ENCODE data around the gene FBRS.
"Not testable (repeated sequence)": the region's sequence is repeated elsewhere in the genome, so short reads cannot be mapped to it uniquely, and the experiment has no call there.

The FBRS gene

GRCh38 chr16:30694926-30695693 is 36.9 kb downstream of the FBRS start:
- H3K9ac ChIP-seq (ENCODE audit: low read depth, low read length), result no peak overlapping the region
- no peaks in the 10 kb centered on the region for H3K9me3 ChIP-seq (ENCODE audit: insufficient read depth, low read depth, low read length)
- H3K27ac ChIP-seq (ENCODE audit: low read length), result no peak overlapping the region
- peaks cover 5% of the 10 kb centered on the region for H3K4me1 ChIP-seq (ENCODE audit: insufficient read depth, low read length)
- H3K27me3 ChIP-seq (ENCODE audit: insufficient read depth, low read length), result peaks cover 75% of the 10 kb centered on the region
- peaks cover 4% of the 10 kb centered on the region for H3K36me3 ChIP-seq (ENCODE audit: insufficient read depth, low read depth, low read length)
- H3K4me3 ChIP-seq (ENCODE audit: low read length), result no peak overlapping the region

GRCh38 chr16:30696646-30697045 is 38.4 kb downstream of the FBRS start:
- not testable (repeated sequence) for H3K9ac ChIP-seq (ENCODE audit: low read depth, low read length); H3K27ac ChIP-seq (ENCODE audit: low read length); H3K9me3 ChIP-seq (ENCODE audit: insufficient read depth, low read depth, low read length); H3K4me3 ChIP-seq (ENCODE audit: low read length); H3K4me1 ChIP-seq (ENCODE audit: insufficient read depth, low read length)
- H3K36me3 ChIP-seq (ENCODE audit: insufficient read depth, low read depth, low read length), result peaks cover 19% of the 10 kb centered on the region
- H3K27me3 ChIP-seq (ENCODE audit: insufficient read depth, low read length), result peaks cover 60% of the 10 kb centered on the region

GRCh38 chr16:30697264-30698138 is 39.3 kb downstream of the FBRS start:
- Histone ChIP-seq H3K27ac (ENCODE audit: low read length) (peak overlapping the region; percentile 95), H3K4me3 (ENCODE audit: low read length) (peak overlapping the region; percentile 90), H3K9ac (ENCODE audit: low read depth, low read length) (peak overlapping the region; percentile 99; the same call in 1 of the 2 replicates), H3K9me3 (ENCODE audit: insufficient read depth, low read depth, low read length) (no peaks in the 10 kb centered on the region), H3K27me3 (ENCODE audit: insufficient read depth, low read length) (peaks cover 51% of the 10 kb centered on the region), H3K36me3 (ENCODE audit: insufficient read depth, low read depth, low read length) (peaks cover 21% of the 10 kb centered on the region), H3K4me1 (ENCODE audit: insufficient read depth, low read length) (peaks cover 8% of the 10 kb centered on the region)

- Histone ChIP-seq H3K36me3 (ENCODE audit: insufficient read depth, low read depth, low read length) (peaks cover 25% of the 10 kb centered on the region), H3K9me3 (ENCODE audit: insufficient read depth, low read depth, low read length) (no peaks in the 10 kb centered on the region), H3K4me1 (ENCODE audit: insufficient read depth, low read length) (peaks cover 8% of the 10 kb centered on the region), H3K27me3 (ENCODE audit: insufficient read depth, low read length) (peaks cover 43% of the 10 kb centered on the region), H3K4me3 (ENCODE audit: low read length) (peak overlapping the region; percentile 90), H3K27ac (ENCODE audit: low read length) (peak overlapping the region; percentile 95), H3K9ac (ENCODE audit: low read depth, low read length) (peak overlapping the region; percentile 99)
Observed at GRCh38 chr16:30698139-30698815, 40.0 kb downstream of the FBRS start.

- peak within 1 kb of the TSS; percentile 90 for H3K4me3 ChIP-seq (ENCODE audit: low read length)
Observed at GRCh38 chr16:30698816-30699614, 40.8 kb downstream of the FBRS start, which contains the start of gene SRCAP. Gene SRCAP, plus strand, starts transcription at chr16:30699171. Its CDS starts 1,654 bp downstream, at chr16:30700825.

GRCh38 chr16:30699615-30700099 is 41.4 kb downstream of the FBRS start:
- Histone ChIP-seq H3K27me3 (ENCODE audit: insufficient read depth, low read length) (peaks cover 30% of the 10 kb centered on the region), H3K9ac (ENCODE audit: low read depth, low read length) (peak overlapping the region; percentile 99; the same call in 1 of the 2 replicates), H3K4me3 (ENCODE audit: low read length) (peak overlapping the region; percentile 90), H3K4me1 (ENCODE audit: insufficient read depth, low read length) (peaks cover 8% of the 10 kb centered on the region), H3K9me3 (ENCODE audit: insufficient read depth, low read depth, low read length) (no peaks in the 10 kb centered on the region), H3K36me3 (ENCODE audit: insufficient read depth, low read depth, low read length) (peaks cover 35% of the 10 kb centered on the region), H3K27ac (ENCODE audit: low read length) (no peak overlapping the region)

More at GRCh38 chr16:30698816-30699614, 40.8 kb downstream of the FBRS start, which contains the start of gene SRCAP:
- peak within 1 kb of the TSS; percentile 95 for H3K27ac ChIP-seq (ENCODE audit: low read length)
- H3K36me3 ChIP-seq (ENCODE audit: insufficient read depth, low read depth, low read length), result peaks cover 29% of the 10 kb centered on the region
- H3K4me1 ChIP-seq (ENCODE audit: insufficient read depth, low read length), result peaks cover 8% of the 10 kb centered on the region
- H3K9me3 ChIP-seq (ENCODE audit: insufficient read depth, low read depth, low read length), result no peaks in the 10 kb centered on the region
- peak within 1 kb of the TSS; percentile 99 for H3K9ac ChIP-seq (ENCODE audit: low read depth, low read length)
- H3K27me3 ChIP-seq (ENCODE audit: insufficient read depth, low read length), result peaks cover 36% of the 10 kb centered on the region

- Histone ChIP-seq H3K9ac (ENCODE audit: low read depth, low read length) (no peak overlapping the region), H3K27me3 (ENCODE audit: insufficient read depth, low read length) (peaks cover 21% of the 10 kb centered on the region), H3K27ac (ENCODE audit: low read length) (no peak overlapping the region), H3K36me3 (ENCODE audit: insufficient read depth, low read depth, low read length) (peaks cover 43% of the 10 kb centered on the region), H3K4me1 (ENCODE audit: insufficient read depth, low read length) (peaks cover 8% of the 10 kb centered on the region), H3K9me3 (ENCODE audit: insufficient read depth, low read depth, low read length) (no peaks in the 10 kb centered on the region), H3K4me3 (ENCODE audit: low read length) (no peak overlapping the region)
Observed at GRCh38 chr16:30700491-30700890, 42.3 kb downstream of the FBRS start.

- Histone ChIP-seq H3K27ac (ENCODE audit: low read length) (no peak overlapping the region), H3K4me1 (ENCODE audit: insufficient read depth, low read length) (peaks cover 8% of the 10 kb centered on the region), H3K4me3 (ENCODE audit: low read length) (no peak overlapping the region), H3K27me3 (ENCODE audit: insufficient read depth, low read length) (peaks cover 16% of the 10 kb centered on the region), H3K9ac (ENCODE audit: low read depth, low read length) (no peak overlapping the region), H3K36me3 (ENCODE audit: insufficient read depth, low read depth, low read length) (peaks cover 48% of the 10 kb centered on the region), H3K9me3 (ENCODE audit: insufficient read depth, low read depth, low read length) (no peaks in the 10 kb centered on the region)
Observed at GRCh38 chr16:30700971-30701370, 42.7 kb downstream of the FBRS start.

GRCh38 chr16:30703071-30703470 is 44.8 kb downstream of the FBRS start:
- H3K4me1 ChIP-seq (ENCODE audit: insufficient read depth, low read length); H3K27ac ChIP-seq (ENCODE audit: low read length); H3K4me3 ChIP-seq (ENCODE audit: low read length); H3K27me3 ChIP-seq (ENCODE audit: insufficient read depth, low read length); H3K9ac ChIP-seq (ENCODE audit: low read depth, low read length); H3K9me3 ChIP-seq (ENCODE audit: insufficient read depth, low read depth, low read length): not testable (repeated sequence)
- H3K36me3 ChIP-seq (ENCODE audit: insufficient read depth, low read depth, low read length), result peaks cover 69% of the 10 kb centered on the region

- H3K27me3 ChIP-seq (ENCODE audit: insufficient read depth, low read length), result no peaks in the 10 kb centered on the region
- H3K9me3 ChIP-seq (ENCODE audit: insufficient read depth, low read depth, low read length), result no peaks in the 10 kb centered on the region
- H3K27ac ChIP-seq (ENCODE audit: low read length), result no peak overlapping the region
- no peak overlapping the region for H3K4me3 ChIP-seq (ENCODE audit: low read length)
- H3K4me1 ChIP-seq (ENCODE audit: insufficient read depth, low read length), result peaks cover 8% of the 10 kb centered on the region
- H3K9ac ChIP-seq (ENCODE audit: low read depth, low read length), result no peak overlapping the region
- peaks cover 77% of the 10 kb centered on the region for H3K36me3 ChIP-seq (ENCODE audit: insufficient read depth, low read depth, low read length)
Observed at GRCh38 chr16:30703971-30704370, 45.7 kb downstream of the FBRS start.

All from iPS-20b (cell line).